IMR-90 (cell line): ENCODE measurements around the gene CDH23. TPM values are rescaled to one million over a fixed set of nuclear protein-coding genes. Genes with fewer than 3 reads are reported as not detected.

Source experiments
- ATAC-seq: fragments of 200-7000 bp; cut with Tn5 transposase; 2 replicates; pipeline ENCODE4 v1.9.1; 2020; ENCODE audit warnings: low read depth, mild to moderate bottlenecking, moderate library complexity
- BruUV-seq: library from RNA; stranded (reverse); fragments of 400-500 nt; replicated peaks from 2 replicates; lab custom pipeline; 2021; lab: Mats Ljungman, UMichigan
- CTCF ChIA-PET: fragments of 300-600 bp; formaldehyde crosslinking; extraction: SDS; loops from one replicate; lab custom pipeline; 2021; ENCODE audit warnings: antibody characterized with exemption; lab: Yijun Ruan, JAX
- POLR2A ChIA-PET: fragments of 300-600 bp; sonication (Branson Sonifier 250); formaldehyde crosslinking; loops from one replicate; lab custom pipeline; 2022; ENCODE audit warnings: antibody characterized with exemption; ENCODE audit not compliant: unreplicated experiment; lab: Charles Lee
- DNase-seq: peaks from one replicate; pipeline ENCODE4 v3.0.0; 2013
- H2AFZ ChIP-seq: replicated peaks from 2 replicates; pipeline ENCODE3; 2013; ENCODE audit warnings: low read length, mild to moderate bottlenecking; ENCODE audit not compliant: poor library complexity
- H2AK5ac ChIP-seq: 2 replicates; pipeline ENCODE4 v1.6.1; 2013; ENCODE audit warnings: low read depth, low read length, inconsistent platforms
- H2AK9ac ChIP-seq: replicated peaks from 2 replicates; pipeline ENCODE3; 2013; ENCODE audit warnings: mild to moderate bottlenecking, low read depth, low read length, moderate library complexity; ENCODE audit not compliant: poor library complexity
- H2BK120ac ChIP-seq: 2 replicates; pipeline ENCODE4 v1.6.1; 2013; ENCODE audit warnings: low read depth, low read length, inconsistent platforms
- H2BK15ac ChIP-seq: 3 replicates; pipeline ENCODE4 v1.6.1; 2013; ENCODE audit warnings: low read depth, low read length, inconsistent platforms
- H2BK20ac ChIP-seq: 2 replicates; pipeline ENCODE4 v1.6.1; 2013; ENCODE audit warnings: low read depth, mild to moderate bottlenecking, inconsistent platforms, low read length, moderate library complexity
- H2BK5ac ChIP-seq: 2 replicates; pipeline ENCODE4 v1.6.1; 2013; ENCODE audit warnings: mild to moderate bottlenecking, low read depth, low read length, inconsistent platforms; ENCODE audit not compliant: poor library complexity, severe bottlenecking
- H3K14ac ChIP-seq: replicated peaks from 2 replicates; pipeline ENCODE4 v1.6.1; 2013; ENCODE audit warnings: low read depth, low read length, inconsistent platforms
- H3K18ac ChIP-seq: 2 replicates; pipeline ENCODE4 v1.6.1; 2013; ENCODE audit warnings: low read depth, low read length, control low read depth
- H3K23ac ChIP-seq: 2 replicates; pipeline ENCODE4 v1.6.1; 2013; ENCODE audit warnings: low read depth, low read length, inconsistent platforms
- H3K27ac ChIP-seq: 2 replicates; pipeline ENCODE4 v1.5.1; 2013; ENCODE audit warnings: mild to moderate bottlenecking, control low read depth, low read length; ENCODE audit not compliant: insufficient read depth
- H3K27me3 ChIP-seq: 2 replicates; pipeline ENCODE4 v1.6.1; 2013; ENCODE audit warnings: low read length; ENCODE audit not compliant: control insufficient read depth, insufficient read depth
- H3K36me3 ChIP-seq: 2 replicates; pipeline ENCODE4 v1.6.1; 2013; ENCODE audit warnings: low read length, mixed read lengths; ENCODE audit not compliant: control insufficient read depth, insufficient read depth
- H3K4ac ChIP-seq: 2 replicates; pipeline ENCODE4 v1.6.1; 2013; ENCODE audit warnings: low read depth, low read length, inconsistent platforms
- H3K4me1 ChIP-seq: 2 replicates; pipeline ENCODE4 v1.6.1; 2013; ENCODE audit warnings: low read length, mixed read lengths; ENCODE audit not compliant: control insufficient read depth, insufficient read depth
- H3K4me2 ChIP-seq: 2 replicates; pipeline ENCODE4 v1.6.1; 2013; ENCODE audit warnings: low read depth, mild to moderate bottlenecking, control low read depth, low read length, moderate library complexity
- H3K4me3 ChIP-seq: 2 replicates; pipeline ENCODE4 v1.5.1; 2013; ENCODE audit warnings: low read depth, mild to moderate bottlenecking, control low read depth, low read length, moderate library complexity; ENCODE audit not compliant: insufficient read depth
- H3K56ac ChIP-seq: 2 replicates; pipeline ENCODE4 v1.6.1; 2013; ENCODE audit warnings: low read length, inconsistent platforms; ENCODE audit not compliant: insufficient read depth; ENCODE audit errors: extremely low read depth
- H3K79me1 ChIP-seq, 2 experiments: 2 replicates each; pipeline ENCODE4 v1.6.1; 2013; ENCODE audit warnings: low read length in 2 of 2, inconsistent platforms in 1 of 2, low read depth in 1 of 2
- H3K9ac ChIP-seq: 2 replicates; pipeline ENCODE4 v1.6.1; 2013; ENCODE audit warnings: low read depth, low read length, control low read depth
- H3K9me1 ChIP-seq: 2 replicates; pipeline ENCODE4 v1.6.1; 2013; ENCODE audit warnings: low read length, inconsistent platforms; ENCODE audit not compliant: insufficient read depth
- H3K9me3 ChIP-seq: 2 replicates; pipeline ENCODE4 v1.6.1; 2013; ENCODE audit warnings: low read length; ENCODE audit not compliant: control insufficient read depth, insufficient read depth
- H4K20me1 ChIP-seq: 2 replicates; pipeline ENCODE4 v1.6.1; 2013; ENCODE audit warnings: low read length, inconsistent platforms; ENCODE audit not compliant: insufficient read depth
- H4K5ac ChIP-seq: 2 replicates; pipeline ENCODE4 v1.6.1; 2013; ENCODE audit warnings: mild to moderate bottlenecking, low read depth, low read length, control low read depth
- H4K8ac ChIP-seq, 2 experiments: 2 replicates each; pipeline ENCODE4 v1.6.1; 2013; ENCODE audit warnings: low read depth in 2 of 2, low read length in 2 of 2, control low read depth in 1 of 2, inconsistent platforms in 1 of 2
- H4K91ac ChIP-seq: 2 replicates; pipeline ENCODE4 v1.6.1; 2013; ENCODE audit warnings: low read depth, low read length, inconsistent platforms; ENCODE audit not compliant: insufficient read depth
- BHLHE40 ChIP-seq: fragments of 150-350 bp; IDR thresholded peaks from 2 replicates; pipeline ENCODE4 v1.6.1; 2016; ENCODE audit warnings: mild to moderate bottlenecking, low read depth, low read length
- CEBPB ChIP-seq: IDR thresholded peaks from 2 replicates; pipeline ENCODE4 v1.6.1; 2012; ENCODE audit warnings: low read depth, low read length, improper control_type of control experiment
- CHD1 ChIP-seq: IDR thresholded peaks from 2 replicates; pipeline ENCODE4 v1.6.1; 2012; ENCODE audit warnings: low read depth, low read length, improper control_type of control experiment
- CTCF ChIP-seq: conservative IDR thresholded peaks from 2 replicates; pipeline ENCODE4 v1.5.1; 2012; ENCODE audit warnings: mild to moderate bottlenecking, low read depth, low read length, improper control_type of control experiment
- ELK1 ChIP-seq: fragments of 150-350 bp; IDR thresholded peaks from 2 replicates; pipeline ENCODE4 v1.6.1; 2016; ENCODE audit warnings: low read depth, mild to moderate bottlenecking, low read length, moderate library complexity, borderline replicate concordance
- FOS ChIP-seq: fragments of 150-350 bp; IDR thresholded peaks from 2 replicates; pipeline ENCODE4 v1.6.1; 2016; ENCODE audit warnings: low read depth, low read length
- MAFK ChIP-seq: IDR thresholded peaks from 2 replicates; pipeline ENCODE4 v1.6.1; 2012; ENCODE audit warnings: low read depth, low read length, improper control_type of control experiment
- MAZ ChIP-seq: IDR thresholded peaks from 2 replicates; pipeline ENCODE4 v1.6.1; 2012; ENCODE audit warnings: low read depth, mild to moderate bottlenecking, low read length, improper control_type of control experiment, moderate library complexity, borderline replicate concordance
- MXI1 ChIP-seq: IDR thresholded peaks from 2 replicates; pipeline ENCODE4 v1.6.1; 2012; ENCODE audit warnings: low read depth, mild to moderate bottlenecking, low read length, moderate library complexity, borderline replicate concordance
- NFE2L2 ChIP-seq: fragments of 150-350 bp; IDR thresholded peaks from 2 replicates; pipeline ENCODE4 v1.6.1; 2016; ENCODE audit warnings: low read depth, mild to moderate bottlenecking, low read length
- POLR2A ChIP-seq: IDR thresholded peaks from 2 replicates; pipeline ENCODE4 v1.6.1; 2012; ENCODE audit warnings: mild to moderate bottlenecking, low read depth, low read length
- RAD21 ChIP-seq: IDR thresholded peaks from 2 replicates; pipeline ENCODE4 v1.6.1; 2012; ENCODE audit warnings: low read length, improper control_type of control experiment
- RCOR1 ChIP-seq: IDR thresholded peaks from 2 replicates; pipeline ENCODE4 v1.6.1; 2012; ENCODE audit warnings: mild to moderate bottlenecking, low read length, improper control_type of control experiment; ENCODE audit not compliant: insufficient replicate concordance
- RFX5 ChIP-seq: IDR thresholded peaks from 2 replicates; pipeline ENCODE4 v1.8.0; 2012; ENCODE audit warnings: low read depth, mild to moderate bottlenecking, low read length, moderate library complexity
- SMC3 ChIP-seq: fragments of 150-350 bp; IDR thresholded peaks from 2 replicates; pipeline ENCODE4 v1.6.1; 2016; ENCODE audit warnings: low read depth, mild to moderate bottlenecking, antibody characterized with exemption, low read length, moderate library complexity
- USF2 ChIP-seq: fragments of 150-350 bp; IDR thresholded peaks from 2 replicates; pipeline ENCODE4 v1.6.1; 2017; ENCODE audit warnings: mild to moderate bottlenecking, antibody characterized with exemption, low read length, low read depth
- WGBS, 2 experiments: methylation state at CpG; one replicate each; pipeline versions ENCODE4 v1.1.5 to v1.1.7; 2013; ENCODE audit warnings: missing lambda C conversion rate in 2 of 2; ENCODE audit not compliant: insufficient read length in 1 of 2; ENCODE audit errors: extremely low coverage in 2 of 2; 5-methylcytosine and 5-hydroxymethylcytosine counted together
- dilution Hi-C: fragments of 300-500 bp; cut with HindIII; formaldehyde crosslinking; loops from one replicate; pipeline ENCODE4 v1.14.3; 2018; ENCODE audit warnings: low sequenced_read_pairs; ENCODE audit not compliant: unreplicated experiment
- in situ Hi-C: fragments of 300-500 bp; cut with MboI; formaldehyde crosslinking; loops from 3 replicates; pipeline ENCODE4 v1.14.3; 2019; ENCODE audit warnings: low sequenced_read_pairs, inconsistent platforms, mixed read lengths
- intact Hi-C: fragments of 100-400 bp; cut with micrococcal nuclease; formaldehyde crosslinking; loops from 2 replicates; pipeline ENCODE4 v1.10.0; 2022
- polyA plus RNA-seq, 3 experiments: library from polyadenylated mRNA; depleted of rRNA; stranded (reverse); fragments of >200 nt; gene quantifications; 2 replicates each; pipeline ENCODE4 v1.2.3, GENCODE V29; 2012; ENCODE audit warnings: low replicate concordance in 1 of 3
- total RNA-seq: library from RNA; depleted of rRNA; stranded (reverse); fragments of >200 nt; gene quantifications from 2 replicates; pipeline ENCODE4 v1.2.3, GENCODE V29; 2012

Gene CDH23
- total and polyA plus RNA-seq, 2 of the 4 experiments (the other 2 are of a cell fraction): under 0.01 to 0.03 TPM

GRCh38 chr10:71479831-71480230 is 83.1 kb downstream of the CDH23 start:
- Histone ChIP-seq H3K9ac (no peak overlapping the region), H2AK9ac (no peak overlapping the region), H4K91ac (no peak overlapping the region), H3K56ac (no peak overlapping the region), H2BK120ac (no peak overlapping the region), H3K36me3 (no peaks in the 10 kb centered on the region), H3K14ac (no peak overlapping the region), H3K9me3 (no peaks in the 10 kb centered on the region), H3K23ac (no peak overlapping the region), H2BK15ac (no peak overlapping the region), H3K9me1 (no peaks in the 10 kb centered on the region), H3K27ac (no peak overlapping the region), H3K4me2 (no peak overlapping the region), H3K4me1 (no peaks in the 10 kb centered on the region), H2BK20ac (no peak overlapping the region), H2AFZ (no peak overlapping the region), H4K5ac (no peak overlapping the region), H3K18ac (no peak overlapping the region), H3K4me3 (no peak overlapping the region), H3K27me3 (peaks cover 57% of the 10 kb centered on the region), H3K79me1 (no peaks in the 10 kb centered on the region), H4K8ac (no peak overlapping the region), H2BK5ac (no peak overlapping the region), H4K20me1 (no peaks in the 10 kb centered on the region), H3K4ac (no peak overlapping the region), H2AK5ac (no peak overlapping the region)
- ChIA-PET POLR2A (no interaction called here), CTCF (no interaction called here)
- BruUV-seq: no TSS peak
- dilution Hi-C loops (no loop called here), in situ Hi-C loops (no loop called here), intact Hi-C loops (no loop called here)
- no peak for TF ChIP-seq CEBPB
- no peak for TF ChIP-seq CTCF
- no peak for TF ChIP-seq RAD21
- TF ChIP-seq MXI1: no peak
- TF ChIP-seq USF2: no peak
- TF ChIP-seq ELK1: no peak
- TF ChIP-seq BHLHE40: no peak
- no peak for TF ChIP-seq SMC3
- no peak for TF ChIP-seq MAZ
- no peak for TF ChIP-seq RFX5
- no peak for TF ChIP-seq RCOR1
- TF ChIP-seq POLR2A: no peak
- no peak for TF ChIP-seq CHD1
- TF ChIP-seq FOS: no peak
- TF ChIP-seq MAFK: no peak
- no peak for TF ChIP-seq NFE2L2
- ATAC-seq (no peak), DNase-seq (no peak)
- 67% methylated on average over 1 of the region's 5 CpGs; no CpG with 5 or more reads in 1 of the 2 experiments for WGBS, 2 experiments
